CD14-positive monocyte (primary cell): ENCODE measurements around the gene NDUFS1. TPM values are rescaled to one million over a fixed set of nuclear protein-coding genes. Genes with fewer than 3 reads are reported as not detected.

Source experiments
- DNase-seq, 3 donors: peaks; one replicate each; pipeline ENCODE4 v3.0.0-alpha.2; 2011 to 2022
- H2AFZ ChIP-seq: 2 replicates; pipeline ENCODE4 v1.6.0; 2012; ENCODE audit warnings: mild to moderate bottlenecking, low read depth, low read length, inconsistent platforms; ENCODE audit not compliant: insufficient read depth, poor library complexity, severe bottlenecking
- H3K27ac ChIP-seq, 2 donors: 1 replicate in 1 of 2; 2 replicates in 1 of 2; pipeline ENCODE4 v1.5.1; 2012 to 2013; ENCODE audit warnings: low read length in 2 of 2, control low read depth in 1 of 2, inconsistent platforms in 1 of 2, low read depth in 1 of 2, mild to moderate bottlenecking in 1 of 2
- H3K27me3 ChIP-seq, 2 donors: one replicate each; pipeline versions ENCODE4 v1.6.0 to v1.6.1; 2011 to 2013; ENCODE audit warnings: low read length in 2 of 2; ENCODE audit not compliant: control insufficient read depth in 2 of 2, insufficient read depth in 2 of 2
- H3K36me3 ChIP-seq, 2 donors: replicated peaks in 1 of 2; 1 replicate in 1 of 2; 2 replicates in 1 of 2; pipeline versions ENCODE4 v1.5.1 to v1.6.1; 2012 to 2013; ENCODE audit warnings: low read length in 2 of 2, control low read depth in 1 of 2, inconsistent platforms in 1 of 2, mild to moderate bottlenecking in 1 of 2; ENCODE audit not compliant: insufficient read depth in 2 of 2, control insufficient read depth in 1 of 2
- H3K4me1 ChIP-seq, 2 donors: 1 replicate in 1 of 2; 2 replicates in 1 of 2; pipeline versions ENCODE4 v1.5.1 to v1.6.1; 2012 to 2013; ENCODE audit warnings: low read length in 2 of 2, control low read depth in 1 of 2, inconsistent platforms in 1 of 2, mild to moderate bottlenecking in 1 of 2, moderate library complexity in 1 of 2; ENCODE audit not compliant: insufficient read depth in 2 of 2, control insufficient read depth in 1 of 2
- H3K4me2 ChIP-seq: replicated peaks from 2 replicates; pipeline ENCODE3; 2012; ENCODE audit warnings: low read length, moderate library complexity, mild to moderate bottlenecking; ENCODE audit not compliant: poor library complexity, severe bottlenecking; ENCODE audit errors: extremely low read depth
- H3K4me3 ChIP-seq, 3 experiments: fragments of 200-600 bp in 1 of 3; sonication (generic) in 1 of 3; replicated peaks in 1 of 3; 1 replicate in 2 of 3; 2 replicates in 1 of 3; pipeline ENCODE4 v1.5.1; 2011 to 2013; ENCODE audit warnings: low read length in 3 of 3, mild to moderate bottlenecking in 3 of 3, control low read depth in 2 of 3, low read depth in 2 of 3, inconsistent platforms in 1 of 3, moderate library complexity in 1 of 3
- H3K79me2 ChIP-seq: 2 replicates; pipeline ENCODE4 v1.6.0; 2012; ENCODE audit warnings: mild to moderate bottlenecking, control low read depth, inconsistent platforms, low read length, moderate library complexity; ENCODE audit not compliant: insufficient read depth
- H3K9ac ChIP-seq: 2 replicates; pipeline ENCODE4 v1.6.0; 2017; ENCODE audit warnings: low read length, mild to moderate bottlenecking; ENCODE audit not compliant: insufficient read depth, poor library complexity, severe bottlenecking
- H3K9me3 ChIP-seq, 2 donors: replicated peaks in 1 of 2; 1 replicate in 1 of 2; 2 replicates in 1 of 2; pipeline versions ENCODE4 v1.5.1 to v1.6.1; 2012 to 2013; ENCODE audit warnings: low read length in 2 of 2, control low read depth in 1 of 2; ENCODE audit not compliant: control insufficient read depth in 1 of 2, insufficient read depth in 1 of 2
- H4K20me1 ChIP-seq: 2 replicates; pipeline ENCODE4 v1.6.0; 2012; ENCODE audit warnings: mild to moderate bottlenecking, low read length, control low read depth, moderate library complexity; ENCODE audit not compliant: insufficient read depth
- H3K27ac Mint-ChIP-seq, 7 donors: one replicate each; pipeline ENCODE4 v1.8.0; 2020; ENCODE audit warnings: mild to moderate bottlenecking in 7 of 7, mixed read lengths in 7 of 7, moderate library complexity in 6 of 7, inconsistent platforms in 2 of 7
- H3K27me3 Mint-ChIP-seq, 3 donors: one replicate each; pipeline ENCODE4 v1.8.0; 2021 to 2022; ENCODE audit warnings: low read depth in 3 of 3, mild to moderate bottlenecking in 3 of 3, mixed read lengths in 3 of 3, moderate library complexity in 3 of 3, inconsistent platforms in 1 of 3
- H3K36me3 Mint-ChIP-seq, 2 donors: one replicate each; pipeline ENCODE4 v1.8.0; 2020; ENCODE audit warnings: mixed read lengths in 2 of 2, inconsistent platforms in 1 of 2, mild to moderate bottlenecking in 1 of 2
- H3K4me1 Mint-ChIP-seq: one replicate; pipeline ENCODE4 v1.8.0; 2020; ENCODE audit warnings: mild to moderate bottlenecking, mixed read lengths
- H3K4me3 Mint-ChIP-seq, 2 donors: one replicate each; pipeline ENCODE4 v1.8.0; 2020; ENCODE audit warnings: mild to moderate bottlenecking in 2 of 2, mixed read lengths in 2 of 2, moderate library complexity in 1 of 2
- H3K9me3 Mint-ChIP-seq, 7 donors: one replicate each; pipeline ENCODE4 v1.8.0; 2020 to 2022; ENCODE audit warnings: mixed read lengths in 7 of 7, mild to moderate bottlenecking in 6 of 7, moderate library complexity in 6 of 7, inconsistent platforms in 2 of 7
- WGBS: methylation state at CpG from one replicate; pipeline ENCODE4 v1.1.5; 2013; ENCODE audit warnings: missing lambda C conversion rate; ENCODE audit not compliant: insufficient coverage; 5-methylcytosine and 5-hydroxymethylcytosine counted together
- intact Hi-C, 2 donors: fragments of 100-400 bp; cut with micrococcal nuclease; formaldehyde crosslinking; loops; one replicate each; pipeline versions ENCODE4 v1.15.0 to v1.15.1; 2023
- polyA plus RNA-seq, 3 donors: library from polyadenylated mRNA; depleted of rRNA in 1 of 3; unstranded in 2 of 3; stranded (reverse) in 1 of 3; fragments of 300-500 nt in 2 of 3; fragments of >200 nt in 1 of 3; fragmentation: Illumina TruSeq in 2 of 3; gene quantifications; 1 replicate in 2 of 3; 2 replicates in 1 of 3; pipeline ENCODE4 v1.2.3, GENCODE V29; 2012 to 2021
- TF ChIP-seq, protein P1 (sequence below): fragments of 200-600 bp; IDR thresholded peaks from one replicate; pipeline ENCODE4 v1.8.0; 2022; ENCODE audit warnings: antibody characterized with exemption, mild to moderate bottlenecking

Gene NDUFS1
- polyA plus RNA-seq, 3 donors = 22.8 to 43.9 (median 37.9) TPM

DNA sequence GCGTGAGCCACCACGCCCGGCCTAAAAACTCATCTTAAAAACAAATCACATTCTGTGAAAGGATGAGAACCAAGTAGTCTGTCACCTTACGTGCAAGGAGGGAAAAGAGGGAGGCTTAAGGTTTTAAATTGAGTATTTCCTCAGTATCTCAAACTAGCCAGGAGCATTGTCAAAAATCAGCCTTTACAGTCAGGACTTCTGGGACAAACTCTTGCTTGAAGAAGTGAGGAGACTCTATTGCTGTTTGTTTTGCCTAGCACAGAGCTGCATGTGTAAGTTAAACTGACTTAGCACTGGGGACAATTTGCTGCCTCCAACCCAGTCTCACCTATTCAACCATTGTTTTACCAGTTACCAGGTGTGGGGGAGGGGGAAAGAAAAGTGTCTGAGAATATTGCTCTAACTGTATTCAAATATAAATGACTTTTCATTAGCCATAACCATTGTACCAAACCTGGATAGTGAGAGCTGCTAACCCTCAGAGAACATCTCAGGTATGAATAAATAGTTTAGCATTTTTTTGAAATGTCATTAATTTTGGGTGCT, 76.9 kb downstream of the NDUFS1 start:
- H4K20me1 ChIP-seq = peaks cover 38% of the 10 kb centered on the region
- H3K36me3 Mint-ChIP-seq = peaks cover 0 to 3% of the 10 kb centered on the region in 2 donors
- H3K9ac ChIP-seq = no peak overlapping the region
- H3K4me3 ChIP-seq = no peak overlapping the region
- TF ChIP-seq, protein P1, sequence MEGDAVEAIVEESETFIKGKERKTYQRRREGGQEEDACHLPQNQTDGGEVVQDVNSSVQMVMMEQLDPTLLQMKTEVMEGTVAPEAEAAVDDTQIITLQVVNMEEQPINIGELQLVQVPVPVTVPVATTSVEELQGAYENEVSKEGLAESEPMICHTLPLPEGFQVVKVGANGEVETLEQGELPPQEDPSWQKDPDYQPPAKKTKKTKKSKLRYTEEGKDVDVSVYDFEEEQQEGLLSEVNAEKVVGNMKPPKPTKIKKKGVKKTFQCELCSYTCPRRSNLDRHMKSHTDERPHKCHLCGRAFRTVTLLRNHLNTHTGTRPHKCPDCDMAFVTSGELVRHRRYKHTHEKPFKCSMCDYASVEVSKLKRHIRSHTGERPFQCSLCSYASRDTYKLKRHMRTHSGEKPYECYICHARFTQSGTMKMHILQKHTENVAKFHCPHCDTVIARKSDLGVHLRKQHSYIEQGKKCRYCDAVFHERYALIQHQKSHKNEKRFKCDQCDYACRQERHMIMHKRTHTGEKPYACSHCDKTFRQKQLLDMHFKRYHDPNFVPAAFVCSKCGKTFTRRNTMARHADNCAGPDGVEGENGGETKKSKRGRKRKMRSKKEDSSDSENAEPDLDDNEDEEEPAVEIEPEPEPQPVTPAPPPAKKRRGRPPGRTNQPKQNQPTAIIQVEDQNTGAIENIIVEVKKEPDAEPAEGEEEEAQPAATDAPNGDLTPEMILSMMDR = no peak
- no peaks in the 10 kb centered on the region for H3K36me3 ChIP-seq
- H3K9me3 ChIP-seq = no peaks in the 10 kb centered on the region
- no peak overlapping the region for H3K27ac Mint-ChIP-seq
- H3K4me3 Mint-ChIP-seq = no peak overlapping the region
- no peak overlapping the region for H2AFZ ChIP-seq
- H3K9me3 Mint-ChIP-seq = peaks cover 0 to 2% (median 0%) of the 10 kb centered on the region in 7 donors
- H3K27me3 ChIP-seq = no peaks in the 10 kb centered on the region
- H3K27me3 Mint-ChIP-seq = no peaks in the 10 kb centered on the region
- DNase-seq = no peak
- no peak overlapping the region for H3K4me2 ChIP-seq
- peaks cover 26% of the 10 kb centered on the region for H3K4me1 Mint-ChIP-seq
- WGBS = no CpG with 5 or more reads among the region's 4 CpGs
- H3K4me1 ChIP-seq = peaks cover 15 to 22% of the 10 kb centered on the region in 2 donors
- no peak overlapping the region for H3K27ac ChIP-seq
- intact Hi-C loops = no loop called here
- peaks cover 92% of the 10 kb centered on the region for H3K79me2 ChIP-seq

DNA sequence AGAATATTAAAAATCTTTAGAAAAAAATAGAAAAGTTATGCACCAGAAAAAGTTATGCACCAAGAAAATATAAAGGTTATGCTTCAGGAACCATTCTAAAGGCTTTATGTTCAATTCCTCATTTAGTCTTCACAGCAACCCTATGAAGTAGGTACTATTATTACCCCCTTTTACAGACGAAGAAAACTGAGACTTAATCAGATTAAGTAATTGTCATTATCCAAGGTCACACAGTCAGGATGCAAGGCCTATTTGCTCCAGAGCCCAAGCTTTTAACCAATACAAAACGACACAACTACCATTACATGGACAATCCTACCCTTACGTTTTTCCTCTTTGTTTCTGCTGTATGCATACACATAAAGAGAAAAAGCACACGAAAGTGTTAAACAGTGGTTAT, 78.3 kb downstream of the NDUFS1 start:
- peaks cover 94% of the 10 kb centered on the region for H3K79me2 ChIP-seq
- H2AFZ ChIP-seq = no peak overlapping the region
- Mint-ChIP-seq H3K4me1 (peaks cover 22% of the 10 kb centered on the region), H3K4me3 (no peak overlapping the region), H3K27ac (no peak overlapping the region), H3K9me3 (peaks cover 0 to 2% (median 0%) of the 10 kb centered on the region in 7 donors), H3K36me3 (peaks cover 0 to 5% of the 10 kb centered on the region in 2 donors), H3K27me3 (no peaks in the 10 kb centered on the region)
- no peak overlapping the region for H3K4me2 ChIP-seq
- H3K9ac ChIP-seq = no peak overlapping the region
- H3K36me3 ChIP-seq = no peaks in the 10 kb centered on the region
- no peak overlapping the region for H3K4me3 ChIP-seq
- H4K20me1 ChIP-seq = peaks cover 47% of the 10 kb centered on the region
- TF ChIP-seq, protein P1 = no peak
- H3K4me1 ChIP-seq = peaks cover 8 to 14% of the 10 kb centered on the region in 2 donors
- WGBS = 83% methylated on average over 1 of the region's 4 CpGs
- H3K27me3 ChIP-seq = no peaks in the 10 kb centered on the region
- H3K9me3 ChIP-seq = no peaks in the 10 kb centered on the region
- no peak overlapping the region for H3K27ac ChIP-seq
- no peak for DNase-seq
- intact Hi-C loops = no loop called here
